ENCODE measurements around the gene LDLRAD3. TPM values are rescaled to one million over a fixed set of nuclear protein-coding genes. Genes with fewer than 3 reads are reported as not detected.

The LDLRAD3 gene
- total RNA-seq, 1 experiment from 2014 or later: 11.4 TPM

GRCh38 chr11:36258730-36259360 lies 315.0 kb downstream of the LDLRAD3 start:
- peak; percentile 86 for DNase-seq
- no peaks in the 10 kb centered on the region for H3K36me3 ChIP-seq (replicated peaks; ENCODE audit: control insufficient read depth, insufficient read depth, low read length)
- no peaks in the 10 kb centered on the region for H3K27me3 ChIP-seq (ENCODE audit: control insufficient read depth, insufficient read depth, low read length)
- H3K4me3 ChIP-seq (ENCODE audit: insufficient read depth, low read depth, low read length): no peak overlapping the region

- DNase-seq: peak; percentile 54
- Histone ChIP-seq H3K4me3 (ENCODE audit: insufficient read depth, low read depth, low read length) (no peak overlapping the region), H3K36me3 (replicated peaks; ENCODE audit: control insufficient read depth, insufficient read depth, low read length) (no peaks in the 10 kb centered on the region)
Measured at GRCh38 chr11:36261094-36261493, 317.2 kb downstream of the LDLRAD3 start.

GRCh38 chr11:36264011-36264972 lies 320.4 kb downstream of the LDLRAD3 start:
- no peak for DNase-seq
- Histone ChIP-seq H3K4me3 (ENCODE audit: insufficient read depth, low read depth, low read length) (no peak overlapping the region), H3K27me3 (ENCODE audit: control insufficient read depth, insufficient read depth, low read length) (no peaks in the 10 kb centered on the region), H3K36me3 (replicated peaks; ENCODE audit: control insufficient read depth, insufficient read depth, low read length) (no peaks in the 10 kb centered on the region)

More at GRCh38 chr11:36261094-36261493, 317.2 kb downstream of the LDLRAD3 start:
- H3K27me3 ChIP-seq (ENCODE audit: control insufficient read depth, insufficient read depth, low read length): no peaks in the 10 kb centered on the region

GRCh38 chr11:36264973-36265344 lies 321.1 kb downstream of the LDLRAD3 start:
- H3K4me3 ChIP-seq (ENCODE audit: insufficient read depth, low read depth, low read length): no peak overlapping the region
- H3K27me3 ChIP-seq (ENCODE audit: control insufficient read depth, insufficient read depth, low read length): no peaks in the 10 kb centered on the region
- no peak for DNase-seq
- no peaks in the 10 kb centered on the region for H3K36me3 ChIP-seq (replicated peaks; ENCODE audit: control insufficient read depth, insufficient read depth, low read length)

- Histone ChIP-seq H3K27me3 (ENCODE audit: control insufficient read depth, insufficient read depth, low read length) (no peaks in the 10 kb centered on the region), H3K4me3 (ENCODE audit: insufficient read depth, low read depth, low read length) (no peak overlapping the region), H3K36me3 (replicated peaks; ENCODE audit: control insufficient read depth, insufficient read depth, low read length) (no peaks in the 10 kb centered on the region)
- peak; percentile 84 for DNase-seq
Measured at GRCh38 chr11:36265793-36266628, 322.1 kb downstream of the LDLRAD3 start.

GRCh38 chr11:36266767-36267166 lies 322.9 kb downstream of the LDLRAD3 start:
- Histone ChIP-seq H3K4me3 (ENCODE audit: insufficient read depth, low read depth, low read length) (no peak overlapping the region), H3K27me3 (ENCODE audit: control insufficient read depth, insufficient read depth, low read length) (no peaks in the 10 kb centered on the region), H3K36me3 (replicated peaks; ENCODE audit: control insufficient read depth, insufficient read depth, low read length) (no peaks in the 10 kb centered on the region)
- no peak for DNase-seq

GRCh38 chr11:36268337-36268985 lies 324.6 kb downstream of the LDLRAD3 start:
- Histone ChIP-seq H3K36me3 (replicated peaks; ENCODE audit: control insufficient read depth, insufficient read depth, low read length) (no peaks in the 10 kb centered on the region), H3K27me3 (ENCODE audit: control insufficient read depth, insufficient read depth, low read length) (no peaks in the 10 kb centered on the region), H3K4me3 (ENCODE audit: insufficient read depth, low read depth, low read length) (no peak overlapping the region)
- no peak for DNase-seq

GRCh38 chr11:36270701-36271100 lies 326.8 kb downstream of the LDLRAD3 start:
- no peak for DNase-seq
- Histone ChIP-seq H3K27me3 (ENCODE audit: control insufficient read depth, insufficient read depth, low read length) (no peaks in the 10 kb centered on the region), H3K36me3 (replicated peaks; ENCODE audit: control insufficient read depth, insufficient read depth, low read length) (no peaks in the 10 kb centered on the region; the same call in 1 of the 2 replicates), H3K4me3 (ENCODE audit: insufficient read depth, low read depth, low read length) (no peak overlapping the region)

GRCh38 chr11:36271794-36272407 lies 328.0 kb downstream of the LDLRAD3 start:
- Histone ChIP-seq H3K27me3 (ENCODE audit: control insufficient read depth, insufficient read depth, low read length) (no peaks in the 10 kb centered on the region), H3K4me3 (ENCODE audit: insufficient read depth, low read depth, low read length) (no peak overlapping the region), H3K36me3 (replicated peaks; ENCODE audit: control insufficient read depth, insufficient read depth, low read length) (no peaks in the 10 kb centered on the region; the same call in 1 of the 2 replicates)
- DNase-seq: no peak

- DNase-seq: no peak
- Histone ChIP-seq H3K36me3 (replicated peaks; ENCODE audit: control insufficient read depth, insufficient read depth, low read length) (no peaks in the 10 kb centered on the region; the same call in 1 of the 2 replicates), H3K27me3 (ENCODE audit: control insufficient read depth, insufficient read depth, low read length) (no peaks in the 10 kb centered on the region), H3K4me3 (ENCODE audit: insufficient read depth, low read depth, low read length) (no peak overlapping the region)
Measured at GRCh38 chr11:36273110-36273509, 329.2 kb downstream of the LDLRAD3 start.

GRCh38 chr11:36274414-36274813 lies 330.6 kb downstream of the LDLRAD3 start:
- no peak overlapping the region for H3K4me3 ChIP-seq (ENCODE audit: insufficient read depth, low read depth, low read length)
- no peaks in the 10 kb centered on the region for H3K27me3 ChIP-seq (ENCODE audit: control insufficient read depth, insufficient read depth, low read length)
- no peaks in the 10 kb centered on the region; the same call in 1 of the 2 replicates for H3K36me3 ChIP-seq (replicated peaks; ENCODE audit: control insufficient read depth, insufficient read depth, low read length)
- no peak for DNase-seq

GRCh38 chr11:36278531-36279282 lies 334.8 kb downstream of the LDLRAD3 start:
- peak; percentile 31 for DNase-seq

GRCh38 chr11:36280531-36280930 lies 336.7 kb downstream of the LDLRAD3 start:
- DNase-seq: no peak
- Histone ChIP-seq H3K27me3 (ENCODE audit: control insufficient read depth, insufficient read depth, low read length) (no peaks in the 10 kb centered on the region), H3K4me3 (ENCODE audit: insufficient read depth, low read depth, low read length) (no peak overlapping the region), H3K36me3 (replicated peaks; ENCODE audit: control insufficient read depth, insufficient read depth, low read length) (no peaks in the 10 kb centered on the region)

More at GRCh38 chr11:36278531-36279282, 334.8 kb downstream of the LDLRAD3 start:
- H3K27me3 ChIP-seq (ENCODE audit: control insufficient read depth, insufficient read depth, low read length): no peaks in the 10 kb centered on the region
- H3K36me3 ChIP-seq (replicated peaks; ENCODE audit: control insufficient read depth, insufficient read depth, low read length): no peaks in the 10 kb centered on the region; the same call in 1 of the 2 replicates
- H3K4me3 ChIP-seq (ENCODE audit: insufficient read depth, low read depth, low read length): no peak overlapping the region

Measured in H7 (cell line).